GM12801 (cell line): ENCODE measurements around the gene IL34.

ENCODE experiments used
- TF ChIP-seq, protein P1 (sequence below): IDR thresholded peaks from one replicate; pipeline ENCODE4 v1.5.1; 2011; ENCODE audit warnings: control low read depth; ENCODE audit not compliant: insufficient read length; ENCODE audit errors: extremely low read depth

Gene IL34

DNA sequence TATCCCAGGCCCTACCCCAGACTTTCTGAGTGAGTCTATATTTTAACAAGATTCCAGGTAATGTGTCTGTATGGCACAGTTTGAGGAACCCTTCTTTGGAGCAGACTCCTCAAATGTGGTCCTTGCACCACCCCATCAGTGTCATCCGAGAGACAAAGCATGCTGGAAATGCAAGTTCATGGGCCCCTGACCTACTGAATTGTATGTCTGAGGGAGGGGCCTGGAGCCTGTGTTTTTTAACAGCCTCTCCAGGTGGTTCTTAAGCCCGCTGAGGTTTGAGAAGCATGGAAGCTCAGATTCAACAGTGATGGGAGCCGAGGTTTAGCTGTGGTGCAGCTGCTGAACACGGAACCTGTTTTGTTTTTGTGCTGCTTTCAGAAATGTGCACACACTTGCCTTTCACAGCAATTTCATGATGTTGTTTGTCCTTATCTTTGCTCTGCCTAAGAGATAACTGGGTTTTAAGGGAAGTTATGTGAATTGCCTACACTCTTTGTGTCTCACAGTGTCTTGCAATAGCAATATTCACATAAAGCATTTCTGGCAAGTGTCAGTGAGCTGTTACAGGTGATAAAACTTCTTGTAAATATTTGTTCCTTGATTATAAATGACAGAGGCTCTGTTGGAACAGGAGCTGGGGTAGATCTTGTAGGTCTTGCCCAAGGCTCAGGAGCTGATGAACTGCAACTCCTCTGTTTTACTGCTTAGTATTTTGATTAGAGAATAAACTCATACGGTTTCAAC is 32.0 kb upstream of the IL34 start:
- TF ChIP-seq, protein P1, sequence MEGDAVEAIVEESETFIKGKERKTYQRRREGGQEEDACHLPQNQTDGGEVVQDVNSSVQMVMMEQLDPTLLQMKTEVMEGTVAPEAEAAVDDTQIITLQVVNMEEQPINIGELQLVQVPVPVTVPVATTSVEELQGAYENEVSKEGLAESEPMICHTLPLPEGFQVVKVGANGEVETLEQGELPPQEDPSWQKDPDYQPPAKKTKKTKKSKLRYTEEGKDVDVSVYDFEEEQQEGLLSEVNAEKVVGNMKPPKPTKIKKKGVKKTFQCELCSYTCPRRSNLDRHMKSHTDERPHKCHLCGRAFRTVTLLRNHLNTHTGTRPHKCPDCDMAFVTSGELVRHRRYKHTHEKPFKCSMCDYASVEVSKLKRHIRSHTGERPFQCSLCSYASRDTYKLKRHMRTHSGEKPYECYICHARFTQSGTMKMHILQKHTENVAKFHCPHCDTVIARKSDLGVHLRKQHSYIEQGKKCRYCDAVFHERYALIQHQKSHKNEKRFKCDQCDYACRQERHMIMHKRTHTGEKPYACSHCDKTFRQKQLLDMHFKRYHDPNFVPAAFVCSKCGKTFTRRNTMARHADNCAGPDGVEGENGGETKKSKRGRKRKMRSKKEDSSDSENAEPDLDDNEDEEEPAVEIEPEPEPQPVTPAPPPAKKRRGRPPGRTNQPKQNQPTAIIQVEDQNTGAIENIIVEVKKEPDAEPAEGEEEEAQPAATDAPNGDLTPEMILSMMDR = no peak

DNA sequence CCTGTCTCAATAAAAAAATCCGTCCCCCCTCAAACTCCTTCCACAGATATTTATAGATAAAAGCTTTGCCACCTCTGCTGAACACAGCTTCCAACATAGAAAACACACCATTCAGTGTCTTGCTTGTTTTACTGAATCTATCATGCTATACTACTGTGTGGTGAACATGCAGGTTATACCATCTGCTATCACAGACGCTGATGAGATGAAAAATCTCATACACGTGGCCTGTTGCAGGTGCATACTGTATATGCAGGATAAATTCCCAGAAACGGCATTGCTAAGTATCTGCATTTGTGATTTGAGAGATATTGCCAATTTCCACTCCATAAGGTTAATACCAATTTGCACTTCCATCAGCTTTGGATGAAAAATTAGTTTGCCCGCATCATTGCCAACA is 30.4 kb upstream of the IL34 start:
- TF ChIP-seq, protein P1 = no peak

DNA sequence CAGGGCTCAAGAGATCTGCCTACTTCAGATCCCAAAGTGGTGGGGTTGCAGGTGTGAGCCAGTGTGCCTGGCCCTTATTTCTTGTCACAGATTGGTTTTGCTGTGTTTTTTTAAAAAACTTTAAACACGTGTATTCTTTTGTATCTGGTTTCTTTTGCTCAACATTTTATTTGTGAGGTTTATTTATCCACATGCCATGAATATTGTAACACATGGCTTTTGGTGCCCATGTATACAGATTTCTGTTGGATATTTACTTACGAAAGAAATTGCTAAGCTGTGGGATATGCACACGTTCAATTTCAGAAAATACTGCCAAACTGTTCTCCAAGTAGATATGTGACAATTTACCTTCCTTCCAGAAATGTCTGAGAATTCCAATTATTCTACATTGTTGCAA is 18.7 kb upstream of the IL34 start:
- TF ChIP-seq, protein P1 = no peak

DNA sequence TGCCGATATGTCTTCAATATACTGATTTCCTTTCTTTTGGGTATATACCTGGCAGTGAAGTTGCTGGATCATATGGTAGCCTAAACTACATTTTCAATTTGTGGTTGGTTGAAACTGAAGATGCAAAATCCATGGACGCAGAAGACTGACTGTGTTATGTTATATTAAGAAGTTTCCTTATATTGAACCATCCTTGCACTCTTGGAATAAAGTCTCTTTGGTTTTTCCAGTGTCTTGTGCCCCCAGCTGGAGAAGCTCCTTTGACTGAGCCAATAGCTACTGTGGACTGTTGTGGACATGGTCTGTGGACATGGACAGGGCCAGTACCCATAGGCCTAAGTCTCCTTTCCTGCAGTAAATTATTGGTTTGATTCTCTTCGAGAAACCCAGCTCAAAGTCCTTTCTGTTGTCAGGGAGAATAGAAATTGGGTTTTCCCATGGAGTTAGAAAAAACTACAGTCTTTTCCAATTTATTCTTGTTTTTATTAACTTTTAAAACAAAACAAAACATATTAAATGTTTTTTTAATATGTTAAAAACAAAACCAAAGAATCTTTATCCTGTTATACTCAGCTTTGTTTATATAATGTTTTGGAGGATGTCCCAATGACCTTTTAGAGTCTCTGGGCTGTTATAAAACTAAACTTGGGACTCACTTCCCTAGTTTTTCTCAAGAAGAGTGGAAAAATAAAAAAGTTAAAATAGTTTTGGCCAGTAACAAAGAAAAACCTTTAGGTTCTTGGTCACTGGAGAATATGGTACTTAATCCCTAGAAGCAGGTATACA is 15.2 kb upstream of the IL34 start:
- TF ChIP-seq, protein P1 = no peak

DNA sequence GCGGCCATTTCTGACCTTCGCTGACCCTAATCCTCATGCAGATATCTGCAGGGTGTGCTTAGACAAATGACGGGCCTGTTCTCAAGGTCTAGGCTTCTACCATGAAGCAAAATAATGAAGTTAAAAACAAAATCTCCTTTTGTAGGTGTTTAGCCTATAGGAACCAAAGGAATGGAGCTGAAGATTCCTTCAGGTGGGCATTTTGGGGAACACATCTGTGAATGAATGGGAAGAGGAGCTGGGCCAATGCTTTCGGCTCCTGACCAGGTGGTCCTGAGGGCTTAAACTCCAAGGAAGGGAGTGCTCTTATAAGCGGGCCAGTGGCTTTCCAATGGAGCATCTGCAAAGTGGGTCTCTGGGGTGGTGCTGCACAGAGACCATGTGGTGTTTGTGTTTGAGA is 14.1 kb upstream of the IL34 start:
- TF ChIP-seq, protein P1 = no peak

DNA sequence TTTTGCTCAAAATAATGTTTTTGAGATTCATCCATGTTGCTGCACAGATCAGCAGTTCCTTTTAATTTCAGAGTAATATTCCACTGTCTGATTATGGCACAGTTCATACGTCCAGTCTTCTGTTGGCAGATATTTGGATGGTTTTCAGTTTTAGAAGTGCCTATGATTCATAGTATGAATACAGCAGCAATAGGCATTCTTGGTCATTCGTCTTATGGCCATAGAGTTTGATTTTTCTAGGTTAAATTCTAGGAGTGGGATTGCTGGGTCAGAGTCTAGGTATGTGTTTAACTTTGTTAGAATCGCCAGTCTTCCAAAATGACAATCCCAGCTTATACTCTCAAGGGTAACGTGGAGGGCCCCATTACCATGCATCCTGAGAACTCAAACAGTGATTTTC is 11.5 kb upstream of the IL34 start:
- TF ChIP-seq, protein P1 = no peak

DNA sequence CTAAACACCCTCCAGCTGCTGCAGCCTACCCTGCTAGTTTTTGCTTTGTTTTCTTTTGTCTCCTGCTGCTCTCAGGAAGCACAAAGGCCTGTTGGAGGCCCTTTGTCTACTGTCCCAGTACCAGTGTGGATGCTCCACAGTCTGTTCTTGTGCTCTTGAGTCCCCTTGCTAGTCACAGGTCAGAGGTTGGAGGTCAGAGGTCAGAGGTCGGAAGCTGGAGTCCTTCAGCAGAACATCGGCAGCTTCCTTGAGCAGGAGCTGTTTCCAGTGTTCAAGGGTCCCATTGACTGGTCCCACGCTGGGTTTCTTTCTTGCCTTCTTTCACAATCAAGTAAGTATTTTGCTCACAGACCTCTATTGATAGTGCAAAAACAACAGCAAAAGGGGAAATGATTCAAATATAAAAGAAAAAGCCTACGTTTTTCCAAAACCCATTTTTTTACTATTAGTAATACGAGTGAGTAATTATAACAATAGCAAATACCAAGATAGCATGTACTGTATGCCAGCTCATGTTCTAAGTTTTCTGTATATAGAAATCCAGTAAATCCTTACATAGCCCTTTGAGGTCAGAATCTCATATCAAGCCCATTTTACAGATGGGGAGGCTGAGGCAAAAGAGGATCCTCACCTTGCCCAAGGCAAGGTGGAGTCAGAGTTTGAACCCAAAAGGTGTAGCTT is 10.9 kb upstream of the IL34 start:
- TF ChIP-seq, protein P1 = no peak
